ENCODE results near the gene ARMC6.

GRCh38 chr19:18996796-18997394, 36.5 kb upstream of the ARMC6 start:
- TF ChIP-seq, protein P1, sequence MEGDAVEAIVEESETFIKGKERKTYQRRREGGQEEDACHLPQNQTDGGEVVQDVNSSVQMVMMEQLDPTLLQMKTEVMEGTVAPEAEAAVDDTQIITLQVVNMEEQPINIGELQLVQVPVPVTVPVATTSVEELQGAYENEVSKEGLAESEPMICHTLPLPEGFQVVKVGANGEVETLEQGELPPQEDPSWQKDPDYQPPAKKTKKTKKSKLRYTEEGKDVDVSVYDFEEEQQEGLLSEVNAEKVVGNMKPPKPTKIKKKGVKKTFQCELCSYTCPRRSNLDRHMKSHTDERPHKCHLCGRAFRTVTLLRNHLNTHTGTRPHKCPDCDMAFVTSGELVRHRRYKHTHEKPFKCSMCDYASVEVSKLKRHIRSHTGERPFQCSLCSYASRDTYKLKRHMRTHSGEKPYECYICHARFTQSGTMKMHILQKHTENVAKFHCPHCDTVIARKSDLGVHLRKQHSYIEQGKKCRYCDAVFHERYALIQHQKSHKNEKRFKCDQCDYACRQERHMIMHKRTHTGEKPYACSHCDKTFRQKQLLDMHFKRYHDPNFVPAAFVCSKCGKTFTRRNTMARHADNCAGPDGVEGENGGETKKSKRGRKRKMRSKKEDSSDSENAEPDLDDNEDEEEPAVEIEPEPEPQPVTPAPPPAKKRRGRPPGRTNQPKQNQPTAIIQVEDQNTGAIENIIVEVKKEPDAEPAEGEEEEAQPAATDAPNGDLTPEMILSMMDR (conservative IDR thresholded peaks at IDR 0.05): no peak
- TF ChIP-seq ZFX (IDR thresholded peaks at IDR 0.05): no peak

Data from C4-2B (cell line).